ENCODE measurements around the gene KIAA1958. TPM values are rescaled to one million over a fixed set of nuclear protein-coding genes. Genes with fewer than 3 reads are reported as not detected.
"Not testable (repeated sequence)": the region's sequence is repeated elsewhere in the genome, so short reads cannot be mapped to it uniquely, and the experiment has no call there.

Gene KIAA1958
- total RNA-seq, 1 donor from 2014 or later: 6.6 TPM

DNA sequence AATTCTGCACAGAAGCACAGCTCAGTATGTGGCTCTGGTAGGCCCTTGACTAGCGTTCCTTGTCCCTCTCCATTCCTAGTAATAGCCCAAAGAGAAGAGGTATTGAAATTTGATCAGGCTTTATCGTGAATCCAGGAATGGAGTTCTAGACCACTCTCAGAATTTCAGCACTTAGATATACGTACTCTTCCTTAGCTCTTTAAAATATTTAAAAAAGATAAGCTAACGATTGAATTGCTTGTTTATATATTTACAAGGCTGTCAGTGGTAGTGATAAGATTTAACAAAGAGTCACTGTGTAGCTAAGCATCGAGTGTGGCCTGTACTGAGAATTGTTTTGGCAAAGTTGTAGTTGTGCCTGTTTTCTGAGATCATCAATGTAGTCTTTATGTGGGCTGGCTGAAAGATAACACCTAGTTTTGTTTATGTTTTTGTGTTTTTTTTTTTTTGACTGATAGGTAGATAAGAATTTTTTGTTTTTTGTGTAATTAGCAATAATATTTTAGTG, 2.5 kb downstream of the KIAA1958 start:
- DNase-seq: no peak

- peak; percentile 5 for DNase-seq
These were observed 3.4 kb downstream of the KIAA1958 start for GRCh38 chr9:112489876-112490666.

- DNase-seq: no peak
These were observed 6.9 kb downstream of the KIAA1958 start for GRCh38 chr9:112493393-112494137.

DNA sequence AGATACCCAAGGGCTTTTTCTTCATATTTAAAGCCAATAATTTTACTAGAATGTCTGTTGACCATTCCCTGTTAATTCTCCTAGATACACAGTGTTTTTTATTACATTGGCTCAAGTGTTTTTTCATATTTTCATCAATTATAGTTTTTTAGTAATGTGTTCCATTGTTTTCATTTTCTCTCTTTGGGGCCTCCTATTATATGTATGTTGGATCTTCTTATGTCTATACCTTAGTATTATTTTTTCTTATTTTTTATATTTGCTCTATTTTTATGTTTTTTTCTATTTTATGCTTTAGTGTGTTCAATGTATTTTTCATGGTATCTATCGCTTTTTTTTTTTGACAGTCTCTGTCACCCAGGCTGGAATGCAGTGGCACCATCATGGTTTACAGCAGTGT, 7.5 kb downstream of the KIAA1958 start:
- no peak for DNase-seq

DNA sequence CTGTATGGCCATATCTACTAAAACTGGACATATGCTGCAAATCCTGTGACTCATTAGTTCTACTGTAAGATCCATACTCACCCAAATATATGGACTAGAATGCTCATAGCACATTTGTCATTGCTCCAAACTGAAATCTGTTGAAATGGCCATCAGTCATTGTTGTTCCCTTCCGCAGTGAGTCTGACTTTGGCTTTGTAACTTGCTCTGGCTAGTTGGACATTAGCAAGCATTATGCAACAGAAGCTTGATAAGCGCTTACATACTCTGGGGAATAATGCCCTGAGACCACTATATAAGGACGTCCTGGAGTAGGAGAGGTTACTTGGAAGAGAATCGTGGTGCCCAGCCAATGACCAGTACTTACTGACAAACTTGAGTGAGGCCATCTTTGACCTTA, 9.0 kb downstream of the KIAA1958 start:
- DNase-seq: no peak

GRCh38 chr9:112496074-112496722, 9.6 kb downstream of the KIAA1958 start:
- no peak for DNase-seq

- DNase-seq: no peak
These were observed 14.2 kb downstream of the KIAA1958 start for GRCh38 chr9:112500842-112501241.

DNA sequence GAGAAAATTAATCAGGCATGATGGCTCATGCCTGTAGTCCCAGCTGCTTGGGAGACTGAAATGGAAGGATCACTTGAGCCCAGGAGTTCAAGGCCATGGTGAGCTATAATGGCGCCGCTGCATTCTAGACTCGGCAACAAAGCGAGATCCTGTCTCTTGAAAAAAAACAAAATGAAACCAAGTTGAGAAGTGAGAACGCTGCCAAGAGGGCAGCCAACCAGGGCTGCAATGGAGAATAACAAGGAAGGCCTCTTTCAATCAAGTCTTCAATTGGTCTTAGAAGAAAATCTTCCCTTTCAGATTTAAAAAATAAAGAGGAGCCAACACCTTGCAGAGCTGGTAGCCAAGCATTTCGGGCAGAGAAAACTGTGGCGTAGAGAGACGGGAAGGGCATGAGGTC, 14.7 kb downstream of the KIAA1958 start:
- DNase-seq: no peak

DNA sequence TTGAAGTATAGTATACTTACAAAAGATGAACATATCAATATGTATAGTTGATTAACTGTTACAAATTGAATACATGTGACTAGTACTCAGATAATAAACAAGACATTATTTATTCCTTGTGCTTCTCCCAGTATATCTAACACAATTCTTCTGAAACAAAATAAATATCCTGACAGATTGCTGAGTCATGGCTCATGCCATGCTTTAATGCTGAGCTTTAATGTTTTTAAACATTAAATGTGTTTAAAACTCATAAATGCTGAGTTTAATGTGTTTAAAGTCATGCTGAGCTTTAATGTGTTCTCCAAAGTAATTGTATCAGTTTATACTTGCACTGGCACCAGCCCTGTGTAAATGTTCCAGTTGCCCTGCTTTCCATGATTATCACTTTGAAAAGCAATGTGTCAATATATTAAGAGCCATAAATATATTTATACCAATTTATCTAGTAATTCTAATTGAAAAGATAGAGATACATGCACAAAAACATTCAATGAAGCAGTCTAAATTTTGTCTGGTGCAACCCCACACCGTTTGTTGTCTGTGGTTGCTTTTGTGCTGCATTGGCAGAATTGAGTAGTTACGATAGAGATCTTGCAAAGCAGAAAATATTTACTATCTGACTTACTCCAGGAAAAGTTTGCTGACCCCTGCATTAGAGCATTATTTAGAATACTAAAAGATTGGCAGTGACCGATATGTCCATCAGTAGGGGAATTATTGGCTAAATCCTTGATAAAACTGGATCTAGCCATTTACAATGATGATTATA, 15.7 kb downstream of the KIAA1958 start:
- DNase-seq: no peak

- no peak for DNase-seq
These were observed 16.5 kb downstream of the KIAA1958 start for GRCh38 chr9:112503170-112503569.

DNA sequence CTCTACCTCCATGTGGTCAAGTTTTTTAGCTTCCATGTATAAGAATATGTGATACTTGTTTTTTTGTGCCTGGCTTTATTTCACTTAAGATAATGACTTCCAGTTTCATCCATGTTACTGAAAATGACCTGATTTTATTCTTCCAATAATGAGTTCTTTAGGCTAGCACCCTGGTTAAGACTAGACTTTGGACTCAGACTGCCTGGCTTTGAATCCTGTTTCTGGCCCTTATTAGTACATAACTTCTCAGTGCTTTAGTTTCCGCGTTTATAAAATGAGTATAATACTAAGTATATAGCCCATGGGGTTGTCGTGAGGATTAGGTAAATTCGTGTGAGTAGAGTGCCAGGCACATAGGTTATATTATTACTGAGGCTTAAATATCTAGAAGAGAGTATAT, 18.5 kb downstream of the KIAA1958 start:
- DNase-seq: no peak

GRCh38 chr9:112505607-112506006, 19.0 kb downstream of the KIAA1958 start:
- no peak for DNase-seq

- no peak for DNase-seq
These were observed 19.9 kb downstream of the KIAA1958 start for GRCh38 chr9:112506571-112506970.

GRCh38 chr9:112507001-112507680, 20.5 kb downstream of the KIAA1958 start:
- no peak for DNase-seq

- peak; percentile 24 for DNase-seq
These were observed 21.8 kb downstream of the KIAA1958 start for GRCh38 chr9:112508377-112508776.

GRCh38 chr9:112512377-112512776, 25.8 kb downstream of the KIAA1958 start:
- DNase-seq: not testable (repeated sequence)

DNA sequence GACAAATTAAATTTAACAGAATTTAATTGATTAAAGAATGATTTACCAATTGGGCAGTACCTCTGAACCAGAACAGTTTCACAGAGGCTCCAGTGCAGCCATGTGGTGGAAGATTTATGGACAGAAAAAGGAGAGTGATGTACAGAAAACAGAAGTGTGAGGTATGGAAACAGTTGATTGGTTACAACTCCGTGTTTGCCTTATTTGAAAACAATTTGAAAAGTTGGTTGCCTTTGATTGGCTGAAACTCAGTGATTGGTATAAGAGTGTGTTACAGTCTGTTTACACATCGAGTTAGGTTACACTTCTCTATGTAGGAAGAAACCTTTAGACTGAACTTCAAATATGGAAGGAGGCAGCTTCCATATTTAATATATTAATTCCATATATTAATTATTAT, 30.1 kb downstream of the KIAA1958 start:
- no peak for DNase-seq

GRCh38 chr9:112520069-112520468, 33.4 kb downstream of the KIAA1958 start:
- no peak for DNase-seq

- DNase-seq: no peak
These were observed 34.0 kb downstream of the KIAA1958 start for GRCh38 chr9:112520656-112521055.

GRCh38 chr9:112526973-112527372, 40.3 kb downstream of the KIAA1958 start:
- DNase-seq: no peak

DNA sequence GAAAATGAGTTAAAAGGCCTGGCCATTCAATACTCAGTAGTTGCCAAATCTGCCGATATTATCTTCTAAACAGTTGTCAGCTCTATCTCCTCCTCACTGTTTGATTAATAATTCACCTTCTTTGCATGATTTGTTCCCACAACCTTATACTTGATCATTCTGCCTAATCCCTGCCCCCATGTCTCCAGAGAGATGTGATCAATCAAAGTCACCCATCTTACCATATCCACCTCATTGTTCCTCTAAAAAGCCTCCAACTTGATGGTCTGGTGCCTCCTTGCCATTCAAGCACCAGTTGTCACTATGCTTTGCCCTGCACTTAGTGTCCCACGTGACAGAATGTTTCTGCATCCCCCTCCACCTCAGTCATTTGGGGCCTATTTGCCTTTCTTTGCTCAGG, 41.3 kb downstream of the KIAA1958 start:
- DNase-seq: no peak

DNA sequence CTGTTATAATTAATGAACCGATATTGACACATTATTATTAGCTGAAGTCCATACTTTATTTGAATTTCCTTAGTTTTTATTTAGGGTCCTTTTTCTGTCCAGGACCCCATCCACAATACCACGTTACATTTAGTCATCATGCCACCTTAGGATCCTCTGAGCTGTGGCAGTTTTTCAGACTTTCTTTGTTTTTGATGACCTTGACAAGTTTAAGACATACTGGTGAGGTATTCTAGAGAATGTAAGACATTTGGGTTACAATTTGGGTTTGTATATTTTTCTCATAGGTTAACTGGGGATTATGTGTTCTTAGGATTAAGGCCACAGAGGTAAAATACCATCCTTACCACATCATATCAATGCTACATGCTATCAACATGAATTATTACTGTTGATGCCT, 42.7 kb downstream of the KIAA1958 start:
- DNase-seq: no peak

Data from skin of body (tissue), 2 donors.